Peyer's patch (tissue), 4 donors: ENCODE data around the gene ICAM1. TPM values are rescaled to one million over a fixed set of nuclear protein-coding genes. Genes with fewer than 3 reads are reported as not detected.

Experiments
- DNase-seq, 3 donors: peaks; one replicate each; pipeline ENCODE4 v3.0.0-alpha.2; 2017 to 2019
- H3K27ac ChIP-seq, 4 donors: fragments of 200-600 bp; sonication (generic); one replicate each; pipeline ENCODE4 v1.5.1; 2016 to 2019
- H3K27me3 ChIP-seq, 2 donors: fragments of 200-600 bp; sonication (generic); one replicate each; pipeline ENCODE4 v1.5.1; 2019
- H3K36me3 ChIP-seq, 3 donors: fragments of 200-600 bp; sonication (generic); one replicate each; pipeline ENCODE4 v1.5.1; 2016 to 2019
- H3K4me1 ChIP-seq, 4 donors: fragments of 200-600 bp; sonication (generic); one replicate each; pipeline ENCODE4 v1.5.1; 2016 to 2019
- H3K4me3 ChIP-seq, 4 donors: fragments of 200-600 bp; sonication (generic); 1 replicate in 3 of 4; 2 replicates in 1 of 4; pipeline ENCODE4 v1.5.1; 2016 to 2019; ENCODE audit warnings: mild to moderate bottlenecking in 1 of 4
- H3K9me3 ChIP-seq, 4 donors: fragments of 200-600 bp; sonication (generic); one replicate each; pipeline ENCODE4 v1.5.1; 2016 to 2019; ENCODE audit warnings: mild to moderate bottlenecking in 1 of 4
- CTCF ChIP-seq, 6 experiments: fragments of 450-650 bp in 4 of 6; fragments of 200-600 bp in 2 of 6; sonication (generic) in 1 of 6; IDR thresholded peaks; one replicate each; pipeline ENCODE4 v1.5.1; 2017 to 2019; ENCODE audit warnings: antibody characterized with exemption in 6 of 6, mild to moderate bottlenecking in 3 of 6, moderate library complexity in 1 of 6
- POLR2A ChIP-seq, 2 donors: fragments of 450-650 bp; IDR thresholded peaks; one replicate each; pipeline ENCODE4 v1.5.1; 2017; ENCODE audit warnings: antibody characterized with exemption in 2 of 2, mild to moderate bottlenecking in 2 of 2, moderate library complexity in 2 of 2
- total RNA-seq, 4 donors: library from RNA; depleted of rRNA; stranded (reverse); fragments of >200 nt; gene quantifications; one replicate each; pipeline ENCODE4 v1.1.0, GENCODE V29; 2016

Gene ICAM1
- total RNA-seq, 4 donors from 2014 or later = 2.6 to 62.7 (median 12.7) TPM

- Histone ChIP-seq H3K27me3 (peaks cover 0 to 48% of the 10 kb centered on the region in 2 donors), H3K4me1 (peaks cover 0 to 55% (median 38%) of the 10 kb centered on the region in 4 donors), H3K27ac (no peak overlapping the region), H3K36me3 (no peaks in the 10 kb centered on the region), H3K4me3 (peak overlapping the region; percentile 24 to 46 (median 37)), H3K9me3 (no peaks in the 10 kb centered on the region)
- TF ChIP-seq CTCF (IDR thresholded peaks at IDR 0.05) = peak in 1 of 6 experiments; percentile 3
- TF ChIP-seq POLR2A (IDR thresholded peaks at IDR 0.05) = no peak
- peak; percentile 69 to 88 (median 73) for DNase-seq
Measured at GRCh38 chr19:10295305-10295846, 24.5 kb downstream of the ICAM1 start.

DNA sequence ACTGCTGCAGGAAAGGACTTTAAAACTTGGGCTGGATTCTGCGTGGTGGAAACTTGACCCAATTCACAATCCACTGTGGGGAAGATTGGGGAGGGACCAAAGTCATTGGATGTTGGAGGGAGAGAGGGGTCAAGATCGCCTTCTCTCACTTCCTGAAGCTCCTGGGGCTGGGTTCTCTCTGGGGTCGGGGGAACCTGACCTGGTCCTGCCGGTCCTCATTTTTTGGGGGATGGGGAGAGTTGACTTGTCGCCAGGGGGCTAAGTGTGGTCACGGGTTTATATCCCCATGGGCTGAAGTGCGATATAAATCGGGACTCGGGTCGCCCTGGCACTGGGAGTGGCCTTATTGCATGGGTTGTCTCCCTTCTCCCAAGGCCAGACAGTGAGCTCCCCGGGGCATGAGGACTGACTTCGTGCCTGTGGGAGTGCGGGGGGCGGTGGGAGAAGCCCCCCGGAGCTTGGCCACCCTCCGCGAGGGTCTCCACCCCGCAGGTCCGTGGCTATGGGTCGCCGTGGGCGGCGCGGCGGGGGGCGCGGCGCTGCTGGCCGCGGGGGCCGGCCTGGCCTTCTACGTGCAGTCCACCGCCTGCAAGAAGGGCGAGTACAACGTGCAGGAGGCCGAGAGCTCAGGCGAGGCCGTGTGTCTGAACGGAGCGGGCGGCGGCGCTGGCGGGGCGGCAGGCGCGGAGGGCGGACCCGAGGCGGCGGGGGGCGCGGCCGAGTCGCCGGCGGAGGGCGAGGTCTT lies 25.1 kb downstream of the ICAM1 start:
- no peak overlapping the region for H3K27ac ChIP-seq
- H3K4me3 ChIP-seq = peak overlapping the region; percentile 24 to 46 (median 37)
- TF ChIP-seq CTCF (IDR thresholded peaks at IDR 0.05) (no peak), POLR2A (IDR thresholded peaks at IDR 0.05) (no peak)
- H3K9me3 ChIP-seq = no peaks in the 10 kb centered on the region
- peaks cover 0 to 44% of the 10 kb centered on the region in 2 donors for H3K27me3 ChIP-seq
- no peaks in the 10 kb centered on the region for H3K36me3 ChIP-seq
- DNase-seq = peak in 1 of 3 donors; percentile 49
- peaks cover 0 to 49% (median 33%) of the 10 kb centered on the region in 4 donors for H3K4me1 ChIP-seq

GRCh38 chr19:10299545-10300458 lies 28.9 kb downstream of the ICAM1 start:
- DNase-seq = no peak
- no peak overlapping the region for H3K4me3 ChIP-seq
- peaks cover 0 to 12% of the 10 kb centered on the region in 2 donors for H3K27me3 ChIP-seq
- TF ChIP-seq POLR2A (IDR thresholded peaks at IDR 0.05) (no peak), CTCF (IDR thresholded peaks at IDR 0.05) (no peak)
- no peaks in the 10 kb centered on the region for H3K36me3 ChIP-seq
- H3K4me1 ChIP-seq = peaks cover 0 to 15% (median 13%) of the 10 kb centered on the region in 4 donors
- H3K27ac ChIP-seq = no peak overlapping the region
- H3K9me3 ChIP-seq = no peaks in the 10 kb centered on the region

GRCh38 chr19:10305139-10305806 lies 34.4 kb downstream of the ICAM1 start:
- Histone ChIP-seq H3K36me3 (no peaks in the 10 kb centered on the region), H3K27ac (no peak overlapping the region), H3K9me3 (no peaks in the 10 kb centered on the region), H3K27me3 (no peaks in the 10 kb centered on the region), H3K4me1 (no peaks in the 10 kb centered on the region), H3K4me3 (no peak overlapping the region)
- no peak for TF ChIP-seq CTCF (IDR thresholded peaks at IDR 0.05)
- TF ChIP-seq POLR2A (IDR thresholded peaks at IDR 0.05) = no peak
- DNase-seq = no peak

DNA sequence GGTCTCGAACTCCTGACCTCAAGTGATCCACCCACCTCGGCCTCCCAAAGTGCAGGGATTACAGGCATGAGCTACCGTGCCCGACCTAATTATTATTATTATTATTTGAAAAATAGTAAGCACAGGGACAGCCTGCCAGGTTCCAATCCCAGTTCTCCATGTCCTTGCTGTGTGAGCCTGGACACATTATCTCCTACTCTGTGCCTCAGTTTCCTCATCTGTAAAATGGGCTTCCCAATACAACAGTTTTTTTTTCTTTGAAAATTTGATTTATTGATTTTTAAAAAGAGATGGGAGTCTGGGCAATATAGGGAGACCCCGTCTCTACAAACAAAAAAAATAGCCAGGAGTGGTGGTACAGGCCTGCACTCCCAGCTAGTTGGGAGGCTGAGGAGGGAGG lies 35.4 kb downstream of the ICAM1 start:
- no peak for TF ChIP-seq CTCF (IDR thresholded peaks at IDR 0.05)
- TF ChIP-seq POLR2A (IDR thresholded peaks at IDR 0.05) = no peak
- Histone ChIP-seq H3K27me3 (no peaks in the 10 kb centered on the region), H3K4me3 (no peak overlapping the region), H3K27ac (no peak overlapping the region), H3K4me1 (no peaks in the 10 kb centered on the region), H3K9me3 (no peaks in the 10 kb centered on the region), H3K36me3 (no peaks in the 10 kb centered on the region)
- no peak for DNase-seq
